H1 (cell line): ENCODE data around the gene LRRC3B. TPM values are rescaled to one million over a fixed set of nuclear protein-coding genes. Genes with fewer than 3 reads are reported as not detected.

Experiments used
- CTCF ChIA-PET: fragments of 300-600 bp; sonication (Branson Sonifier 250); formaldehyde crosslinking; loops from one replicate; lab custom pipeline; 2021; ENCODE audit not compliant: partially characterized antibody; lab: Charles Lee
- POLR2A ChIA-PET: fragments of 300-600 bp; sonication (Branson Sonifier 250); formaldehyde crosslinking; loops from one replicate; lab custom pipeline; 2021; ENCODE audit warnings: inconsistent platforms; ENCODE audit not compliant: partially characterized antibody; lab: Charles Lee
- DNase-seq, 2 experiments: peaks; one replicate each; pipeline versions ENCODE4 v3.0.0 to v3.0.0-alpha.2; 2010 to 2022; ENCODE audit warnings: low spot score in 2 of 2, low read depth in 1 of 2, mixed read lengths in 1 of 2
- FAIRE-seq: peaks from 2 replicates; lab custom pipeline; 2011; peaks lifted over from hg19 to GRCh38; lab: Jason Lieb, UNC
- H2AFZ ChIP-seq: 2 replicates; pipeline ENCODE4 v1.8.1; 2012; ENCODE audit warnings: low read length, inconsistent platforms
- H2AK5ac ChIP-seq: 2 replicates; pipeline ENCODE4 v1.6.1; 2013; ENCODE audit warnings: low read depth, low read length
- H2BK120ac ChIP-seq: replicated peaks from 2 replicates; pipeline ENCODE3; 2013; ENCODE audit warnings: low read depth, low read length, inconsistent platforms
- H2BK12ac ChIP-seq: 2 replicates; pipeline ENCODE4 v1.6.1; 2013; ENCODE audit warnings: low read depth, low read length
- H2BK15ac ChIP-seq: 2 replicates; pipeline ENCODE4 v1.6.1; 2013; ENCODE audit warnings: low read length
- H2BK20ac ChIP-seq: 2 replicates; pipeline ENCODE4 v1.6.1; 2013; ENCODE audit warnings: low read length
- H2BK5ac ChIP-seq: 2 replicates; pipeline ENCODE4 v1.6.1; 2013; ENCODE audit warnings: low read depth, low read length
- H3K14ac ChIP-seq: 2 replicates; pipeline ENCODE4 v1.6.1; 2013; ENCODE audit warnings: inconsistent platforms; ENCODE audit not compliant: insufficient read length
- H3K18ac ChIP-seq: 2 replicates; pipeline ENCODE4 v1.6.1; 2013; ENCODE audit warnings: low read length; ENCODE audit errors: extremely low read depth
- H3K23ac ChIP-seq: 2 replicates; pipeline ENCODE4 v1.6.1; 2013; ENCODE audit warnings: inconsistent platforms; ENCODE audit not compliant: insufficient read length
- H3K23me2 ChIP-seq: 2 replicates; pipeline ENCODE4 v1.6.1; 2013; ENCODE audit warnings: low read depth, low read length
- H3K27ac ChIP-seq: 2 replicates; pipeline ENCODE4 v1.6.1; 2011; ENCODE audit warnings: low read depth, low read length, inconsistent platforms
- H3K27me3 ChIP-seq, 4 experiments: replicated peaks in 1 of 4; 1 replicate in 1 of 4; 2 replicates in 3 of 4; pipeline versions ENCODE4 v1.6.1 to v1.8.1; 2011 to 2013; ENCODE audit warnings: low read length in 3 of 4, mild to moderate bottlenecking in 3 of 4, inconsistent platforms in 2 of 4, mixed read lengths in 2 of 4, moderate library complexity in 1 of 4; ENCODE audit not compliant: control insufficient read depth in 3 of 4, insufficient read depth in 3 of 4; ENCODE audit errors: extremely low read depth in 1 of 4
- H3K36me3 ChIP-seq, 4 experiments: 2 replicates each; pipeline versions ENCODE4 v1.6.1 to v1.8.1; 2011 to 2013; ENCODE audit warnings: mild to moderate bottlenecking in 4 of 4, low read length in 3 of 4, moderate library complexity in 2 of 4, control low read depth in 1 of 4, inconsistent platforms in 1 of 4; ENCODE audit not compliant: insufficient read depth in 4 of 4, control insufficient read depth in 2 of 4
- H3K4ac ChIP-seq: replicated peaks from 2 replicates; pipeline ENCODE3; 2013; ENCODE audit warnings: low read length, low read depth, mixed read lengths, inconsistent platforms; ENCODE audit not compliant: insufficient read length
- H3K4me1 ChIP-seq, 4 experiments: replicated peaks in 1 of 4; 1 replicate in 1 of 4; 2 replicates in 3 of 4; pipeline versions ENCODE4 v1.6.1 to v1.8.1; 2011 to 2013; ENCODE audit warnings: low read length in 3 of 4, inconsistent platforms in 2 of 4, mixed read lengths in 1 of 4; ENCODE audit not compliant: insufficient read depth in 4 of 4, control insufficient read depth in 3 of 4
- H3K4me2 ChIP-seq, 2 experiments: 2 replicates each; pipeline versions ENCODE4 v1.6.1 to v1.8.1; 2011 to 2013; ENCODE audit warnings: low read depth in 2 of 2, low read length in 2 of 2, control low read depth in 1 of 2, inconsistent platforms in 1 of 2, mild to moderate bottlenecking in 1 of 2; ENCODE audit not compliant: insufficient read depth in 1 of 2
- H3K4me3 ChIP-seq, 4 experiments: fragments of 200-600, 300-600 bp in 1 of 4; sonication (generic), shearing (Covaris generic), sonication (Bioruptor Twin) in 1 of 4; 2 replicates each; pipeline versions ENCODE4 v1.5.1 to v1.8.1; 2011 to 2016; ENCODE audit warnings: low read length in 4 of 4, low read depth in 3 of 4, control low read depth in 2 of 4, inconsistent platforms in 2 of 4, mild to moderate bottlenecking in 2 of 4, mixed read lengths in 1 of 4, moderate library complexity in 1 of 4; ENCODE audit not compliant: insufficient read depth in 2 of 4; ENCODE audit errors: extremely low read depth in 1 of 4
- H3K56ac ChIP-seq: replicated peaks from 2 replicates; pipeline ENCODE3; 2013; ENCODE audit warnings: low read depth, mild to moderate bottlenecking, mixed read lengths, low read length, inconsistent platforms; ENCODE audit not compliant: insufficient read length
- H3K79me1 ChIP-seq: 2 replicates; pipeline ENCODE4 v1.6.1; 2013; ENCODE audit warnings: low read depth, low read length, control low read depth
- H3K79me2 ChIP-seq, 2 experiments: 2 replicates each; pipeline versions ENCODE4 v1.6.1 to v1.8.1; 2012 to 2013; ENCODE audit warnings: low read length in 2 of 2, mild to moderate bottlenecking in 2 of 2, inconsistent platforms in 1 of 2; ENCODE audit not compliant: insufficient read depth in 2 of 2, control insufficient read depth in 1 of 2
- H3K9ac ChIP-seq, 4 experiments: replicated peaks in 1 of 4; 1 replicate in 1 of 4; 2 replicates in 3 of 4; pipeline versions ENCODE4 v1.6.1 to v1.8.1; 2011 to 2013; ENCODE audit warnings: low read depth in 3 of 4, low read length in 3 of 4, control low read depth in 2 of 4, mild to moderate bottlenecking in 2 of 4, moderate library complexity in 2 of 4, inconsistent platforms in 1 of 4; ENCODE audit errors: extremely low read depth in 1 of 4
- H3K9me3 ChIP-seq, 2 experiments: 2 replicates each; pipeline versions ENCODE4 v1.6.1 to v1.8.1; 2012 to 2013; ENCODE audit warnings: mild to moderate bottlenecking in 2 of 2, moderate library complexity in 2 of 2, control low read depth in 1 of 2, inconsistent platforms in 1 of 2, low read depth in 1 of 2, low read length in 1 of 2, mixed read lengths in 1 of 2; ENCODE audit not compliant: insufficient read depth in 2 of 2
- H4K20me1 ChIP-seq, 2 experiments: replicated peaks in 1 of 2; 2 replicates each; pipeline versions ENCODE3 to v1.8.1; 2011 to 2013; ENCODE audit warnings: inconsistent platforms in 2 of 2, low read length in 2 of 2, mild to moderate bottlenecking in 1 of 2; ENCODE audit not compliant: insufficient read depth in 2 of 2, control insufficient read depth in 1 of 2
- H4K5ac ChIP-seq: 2 replicates; pipeline ENCODE4 v1.6.1; 2013; ENCODE audit warnings: low read length, low read depth, mixed read lengths, inconsistent platforms; ENCODE audit not compliant: insufficient read length
- H4K8ac ChIP-seq: 2 replicates; pipeline ENCODE4 v1.8.0; 2013; ENCODE audit warnings: mild to moderate bottlenecking, moderate library complexity, low read length, inconsistent platforms; ENCODE audit not compliant: insufficient read depth; ENCODE audit errors: extremely low read depth
- H4K91ac ChIP-seq: replicated peaks from 2 replicates; pipeline ENCODE3; 2013; ENCODE audit warnings: low read length, mixed read lengths, inconsistent platforms; ENCODE audit not compliant: insufficient read length
- CBX8 ChIP-seq: fragments of 300-800, 300-1000 bp; sonication (generic); IDR thresholded peaks from 2 replicates; pipeline ENCODE4 v1.7.1; 2016; ENCODE audit warnings: low read depth, low read length, borderline replicate concordance
- HDAC2 ChIP-seq, 2 experiments: fragments of 300-600 bp in 1 of 2; sonication (generic) in 1 of 2; IDR thresholded peaks; 2 replicates each; pipeline ENCODE4 v1.6.1; 2011 to 2012; ENCODE audit warnings: low read depth in 2 of 2, low read length in 2 of 2, mild to moderate bottlenecking in 2 of 2, moderate library complexity in 2 of 2, borderline replicate concordance in 1 of 2, inconsistent platforms in 1 of 2
- JUN ChIP-seq: IDR thresholded peaks from 2 replicates; pipeline ENCODE4 v1.6.1; 2011; ENCODE audit warnings: low read depth, mild to moderate bottlenecking, improper control_type of control experiment, low read length
- NANOG ChIP-seq: IDR thresholded peaks from 2 replicates; pipeline ENCODE4 v1.6.1; 2011; ENCODE audit warnings: low read length, low read depth, mild to moderate bottlenecking, inconsistent platforms; ENCODE audit not compliant: insufficient read depth, poor library complexity, severe bottlenecking
- PHF8 ChIP-seq: fragments of 200-600 bp; sonication (generic); conservative IDR thresholded peaks from 2 replicates; pipeline ENCODE4 v1.7.1; 2012; ENCODE audit warnings: low read depth, mild to moderate bottlenecking, inconsistent platforms, low read length, moderate library complexity
- RBBP5 ChIP-seq: IDR thresholded peaks from 2 replicates; pipeline ENCODE4 v1.7.1; 2012; ENCODE audit warnings: low read depth, mild to moderate bottlenecking, inconsistent platforms, low read length, moderate library complexity, borderline replicate concordance
- SIX5 ChIP-seq: IDR thresholded peaks from 2 replicates; pipeline ENCODE4 v1.6.1; 2011; ENCODE audit warnings: mild to moderate bottlenecking, low read depth, low read length
- SP1 ChIP-seq: IDR thresholded peaks from 2 replicates; pipeline ENCODE4 v1.6.1; 2011; ENCODE audit warnings: low read depth, low read length
- YY1 ChIP-seq: IDR thresholded peaks from 2 replicates; pipeline ENCODE4 v1.6.1; 2011; ENCODE audit warnings: low read depth, mild to moderate bottlenecking, low read length
- polyA plus RNA-seq, 7 experiments: library from polyadenylated mRNA; depleted of rRNA in 3 of 7; stranded (reverse) in 5 of 7; unstranded in 2 of 7; fragments of >200 nt in 5 of 7; fragments of 200-250 nt in 2 of 7; gene quantifications; 1 replicate in 5 of 7; 2 replicates in 1 of 7; 4 replicates in 1 of 7; pipeline versions ENCODE4 v1.2.1 to v1.2.3, GENCODE V29; 2011 to 2013; ENCODE audit warnings: missing spikeins in 2 of 7, mixed read lengths in 2 of 7
- total RNA-seq: library from RNA; stranded (reverse); fragmentation: NEBNext Ultra II Directional; extraction: Animal tissue kit (Norgen Biotek cat#: 25700); gene quantifications from 2 replicates; pipeline ENCODE4 v1.2.1, GENCODE V29; 2021
- TF ChIP-seq, protein P1 (sequence below): IDR thresholded peaks from 2 replicates; pipeline ENCODE4 v1.6.1; 2012; ENCODE audit warnings: low read length, inconsistent platforms
- TF ChIP-seq, protein P2 (sequence below), 3 experiments: IDR thresholded peaks; 1 replicate in 2 of 3; 2 replicates in 1 of 3; pipeline versions ENCODE4 v1.5.1 to v1.6.1; 2011; ENCODE audit warnings: low read length in 3 of 3, mild to moderate bottlenecking in 3 of 3, inconsistent platforms in 2 of 3, low read depth in 1 of 3, moderate library complexity in 1 of 3; ENCODE audit not compliant: insufficient read depth in 1 of 3; ENCODE audit errors: control extremely low read depth in 1 of 3

The LRRC3B gene
- total and polyA plus RNA-seq, 2 of the 8 experiments (the other 6 are each of a cell fraction or from before 2014, with no cell fraction given) = 1.6 to 3.1 TPM

DNA sequence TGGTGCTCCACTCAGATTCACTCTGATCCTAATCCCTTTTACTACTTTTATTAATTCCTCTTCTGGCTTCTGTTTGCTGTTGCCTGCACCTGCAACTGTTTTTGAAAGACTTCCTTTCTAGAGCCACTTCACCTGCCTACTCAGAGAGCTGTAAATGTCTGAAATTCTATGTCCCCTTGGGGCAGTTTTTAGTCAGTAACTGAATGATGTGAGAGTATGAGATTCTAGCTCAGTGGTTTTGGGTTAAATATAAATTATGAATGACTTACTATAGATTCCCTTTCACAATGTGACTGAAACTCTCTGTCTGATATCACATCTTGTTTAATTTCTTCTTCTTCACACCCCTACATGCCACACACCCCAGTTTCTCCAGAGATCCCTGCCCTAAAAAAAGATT, 47.8 kb upstream of the LRRC3B start:
- no peaks in the 10 kb centered on the region for H3K36me3 ChIP-seq
- H3K79me1 ChIP-seq = no peaks in the 10 kb centered on the region
- H3K27me3 ChIP-seq = no peaks in the 10 kb centered on the region
- no peak overlapping the region for H2AFZ ChIP-seq
- no peak overlapping the region for H2AK5ac ChIP-seq
- POLR2A ChIA-PET = no interaction called here
- H3K4me1 ChIP-seq = no peaks in the 10 kb centered on the region
- no peaks in the 10 kb centered on the region; a peak in 1 of 4 replicates for H3K9me3 ChIP-seq
- H3K23ac ChIP-seq = no peak overlapping the region
- no peak overlapping the region for H3K4me2 ChIP-seq
- no peak overlapping the region for H4K91ac ChIP-seq
- H3K14ac ChIP-seq = no peak overlapping the region
- H2BK120ac ChIP-seq = no peak overlapping the region
- H2BK5ac ChIP-seq = no peak overlapping the region
- no peak overlapping the region for H4K5ac ChIP-seq
- no peak overlapping the region for H4K8ac ChIP-seq
- DNase-seq (no peak), FAIRE-seq (no peak)
- no peak overlapping the region for H3K27ac ChIP-seq
- H3K79me2 ChIP-seq = no peaks in the 10 kb centered on the region
- H3K9ac ChIP-seq = no peak overlapping the region
- no peak overlapping the region for H3K4ac ChIP-seq
- H3K18ac ChIP-seq = no peak overlapping the region
- H4K20me1 ChIP-seq = no peaks in the 10 kb centered on the region
- H3K56ac ChIP-seq = no peak overlapping the region
- no peaks in the 10 kb centered on the region for H3K23me2 ChIP-seq
- no peak overlapping the region for H2BK20ac ChIP-seq
- CTCF ChIA-PET = no interaction called here
- no peak overlapping the region for H2BK12ac ChIP-seq
- no peak overlapping the region for H3K4me3 ChIP-seq
- H2BK15ac ChIP-seq = no peak overlapping the region
- TF ChIP-seq NANOG = no peak
- no peak for TF ChIP-seq YY1
- no peak for TF ChIP-seq CBX8
- no peak for TF ChIP-seq RBBP5
- TF ChIP-seq, protein P1, sequence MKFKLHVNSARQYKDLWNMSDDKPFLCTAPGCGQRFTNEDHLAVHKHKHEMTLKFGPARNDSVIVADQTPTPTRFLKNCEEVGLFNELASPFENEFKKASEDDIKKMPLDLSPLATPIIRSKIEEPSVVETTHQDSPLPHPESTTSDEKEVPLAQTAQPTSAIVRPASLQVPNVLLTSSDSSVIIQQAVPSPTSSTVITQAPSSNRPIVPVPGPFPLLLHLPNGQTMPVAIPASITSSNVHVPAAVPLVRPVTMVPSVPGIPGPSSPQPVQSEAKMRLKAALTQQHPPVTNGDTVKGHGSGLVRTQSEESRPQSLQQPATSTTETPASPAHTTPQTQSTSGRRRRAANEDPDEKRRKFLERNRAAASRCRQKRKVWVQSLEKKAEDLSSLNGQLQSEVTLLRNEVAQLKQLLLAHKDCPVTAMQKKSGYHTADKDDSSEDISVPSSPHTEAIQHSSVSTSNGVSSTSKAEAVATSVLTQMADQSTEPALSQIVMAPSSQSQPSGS = no peak
- no peak for TF ChIP-seq SP1
- no peak for TF ChIP-seq SIX5
- no peak for TF ChIP-seq HDAC2 (IDR thresholded peaks at IDR 0.05; ENCODE audit: borderline replicate concordance in 1 of 2, low read depth in 2 of 2, low read length in 2 of 2)
- TF ChIP-seq, protein P2, sequence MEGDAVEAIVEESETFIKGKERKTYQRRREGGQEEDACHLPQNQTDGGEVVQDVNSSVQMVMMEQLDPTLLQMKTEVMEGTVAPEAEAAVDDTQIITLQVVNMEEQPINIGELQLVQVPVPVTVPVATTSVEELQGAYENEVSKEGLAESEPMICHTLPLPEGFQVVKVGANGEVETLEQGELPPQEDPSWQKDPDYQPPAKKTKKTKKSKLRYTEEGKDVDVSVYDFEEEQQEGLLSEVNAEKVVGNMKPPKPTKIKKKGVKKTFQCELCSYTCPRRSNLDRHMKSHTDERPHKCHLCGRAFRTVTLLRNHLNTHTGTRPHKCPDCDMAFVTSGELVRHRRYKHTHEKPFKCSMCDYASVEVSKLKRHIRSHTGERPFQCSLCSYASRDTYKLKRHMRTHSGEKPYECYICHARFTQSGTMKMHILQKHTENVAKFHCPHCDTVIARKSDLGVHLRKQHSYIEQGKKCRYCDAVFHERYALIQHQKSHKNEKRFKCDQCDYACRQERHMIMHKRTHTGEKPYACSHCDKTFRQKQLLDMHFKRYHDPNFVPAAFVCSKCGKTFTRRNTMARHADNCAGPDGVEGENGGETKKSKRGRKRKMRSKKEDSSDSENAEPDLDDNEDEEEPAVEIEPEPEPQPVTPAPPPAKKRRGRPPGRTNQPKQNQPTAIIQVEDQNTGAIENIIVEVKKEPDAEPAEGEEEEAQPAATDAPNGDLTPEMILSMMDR (IDR thresholded peaks at IDR 0.05; ENCODE audit: control extremely low read depth in 1 of 3, insufficient read depth in 1 of 3, low read depth in 1 of 3, low read length in 3 of 3) = no peak
- TF ChIP-seq PHF8 = no peak
- no peak for TF ChIP-seq JUN
